ENCODE measurements around the gene COG8. TPM values are rescaled to one million over a fixed set of nuclear protein-coding genes. Genes with fewer than 3 reads are reported as not detected.

Gene COG8
- total RNA-seq, 4 donors from 2014 or later, result 62.2 to 77.5 (median 70.0) TPM

DNA sequence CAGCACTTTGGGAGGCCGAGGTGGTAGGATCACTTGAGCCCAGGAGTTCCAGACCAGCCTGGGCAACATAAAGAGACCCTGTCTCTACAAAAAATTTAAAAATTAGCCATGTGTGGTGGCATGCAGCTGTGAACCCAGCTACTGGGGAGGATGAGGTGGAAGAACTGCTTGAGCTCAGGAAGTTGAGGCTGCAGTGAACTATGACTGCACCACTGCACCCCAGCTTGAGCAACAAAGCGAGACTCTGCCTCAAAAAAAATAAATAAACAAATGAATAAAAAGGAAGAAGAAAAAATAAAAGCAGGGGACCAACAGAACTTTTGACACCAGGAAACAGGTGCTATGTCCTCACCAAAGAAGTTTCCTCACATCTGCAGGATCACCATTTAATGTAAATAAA is 32.2 kb upstream of the COG8 start:
- Histone ChIP-seq H3K27ac (no peak overlapping the region), H3K36me3 (peaks cover 0 to 68% (median 13%) of the 10 kb centered on the region in 3 donors), H3K4me3 (no peak overlapping the region), H3K4me1 (peaks cover 0 to 4% (median 0%) of the 10 kb centered on the region in 4 donors), H3K27me3 (no peaks in the 10 kb centered on the region), H3K9me3 (no peaks in the 10 kb centered on the region)
- DNase-seq (ENCODE audit: low spot score in 2 of 2), result no peak
- TF ChIP-seq POLR2A (IDR thresholded peaks at IDR 0.05) (no peak), EP300 (IDR thresholded peaks at IDR 0.05) (no peak)
- TF ChIP-seq, protein P1, sequence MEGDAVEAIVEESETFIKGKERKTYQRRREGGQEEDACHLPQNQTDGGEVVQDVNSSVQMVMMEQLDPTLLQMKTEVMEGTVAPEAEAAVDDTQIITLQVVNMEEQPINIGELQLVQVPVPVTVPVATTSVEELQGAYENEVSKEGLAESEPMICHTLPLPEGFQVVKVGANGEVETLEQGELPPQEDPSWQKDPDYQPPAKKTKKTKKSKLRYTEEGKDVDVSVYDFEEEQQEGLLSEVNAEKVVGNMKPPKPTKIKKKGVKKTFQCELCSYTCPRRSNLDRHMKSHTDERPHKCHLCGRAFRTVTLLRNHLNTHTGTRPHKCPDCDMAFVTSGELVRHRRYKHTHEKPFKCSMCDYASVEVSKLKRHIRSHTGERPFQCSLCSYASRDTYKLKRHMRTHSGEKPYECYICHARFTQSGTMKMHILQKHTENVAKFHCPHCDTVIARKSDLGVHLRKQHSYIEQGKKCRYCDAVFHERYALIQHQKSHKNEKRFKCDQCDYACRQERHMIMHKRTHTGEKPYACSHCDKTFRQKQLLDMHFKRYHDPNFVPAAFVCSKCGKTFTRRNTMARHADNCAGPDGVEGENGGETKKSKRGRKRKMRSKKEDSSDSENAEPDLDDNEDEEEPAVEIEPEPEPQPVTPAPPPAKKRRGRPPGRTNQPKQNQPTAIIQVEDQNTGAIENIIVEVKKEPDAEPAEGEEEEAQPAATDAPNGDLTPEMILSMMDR (IDR thresholded peaks at IDR 0.05), result no peak
- WGBS, 2 donors, result 96% methylated on average over 2 of the region's 2 CpGs

DNA sequence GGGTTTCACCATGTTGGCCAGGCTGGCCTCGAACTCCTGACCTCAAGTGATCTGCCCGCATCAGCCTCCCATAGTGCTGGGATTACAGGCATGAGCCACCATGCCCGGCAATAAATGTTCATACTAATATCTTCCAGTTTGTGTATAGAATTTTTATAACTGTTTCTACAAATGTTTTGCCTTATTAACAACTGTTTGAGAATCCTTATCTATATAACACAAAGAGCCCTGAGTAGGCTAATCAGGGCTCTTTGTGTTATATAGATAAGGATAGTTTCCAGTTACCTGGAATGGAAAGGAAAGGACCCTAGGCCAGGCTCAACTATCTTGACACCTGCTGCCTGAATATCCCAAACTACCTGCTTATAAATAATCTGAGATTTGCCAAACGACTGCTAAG is 29.5 kb upstream of the COG8 start:
- no peak overlapping the region for H3K4me3 ChIP-seq
- WGBS, 2 donors, result 97 to 100% methylated on average over 4 of the region's 4 CpGs
- no peaks in the 10 kb centered on the region for H3K9me3 ChIP-seq
- no peak overlapping the region for H3K27ac ChIP-seq
- no peak for TF ChIP-seq POLR2A (IDR thresholded peaks at IDR 0.05)
- no peak for TF ChIP-seq EP300 (IDR thresholded peaks at IDR 0.05)
- TF ChIP-seq, protein P1 (IDR thresholded peaks at IDR 0.05), result no peak
- H3K4me1 ChIP-seq, result peaks cover 0 to 4% (median 0%) of the 10 kb centered on the region in 4 donors
- DNase-seq (ENCODE audit: low spot score in 2 of 2), result no peak
- peaks cover 0 to 95% (median 18%) of the 10 kb centered on the region in 3 donors for H3K36me3 ChIP-seq
- no peaks in the 10 kb centered on the region for H3K27me3 ChIP-seq

DNA sequence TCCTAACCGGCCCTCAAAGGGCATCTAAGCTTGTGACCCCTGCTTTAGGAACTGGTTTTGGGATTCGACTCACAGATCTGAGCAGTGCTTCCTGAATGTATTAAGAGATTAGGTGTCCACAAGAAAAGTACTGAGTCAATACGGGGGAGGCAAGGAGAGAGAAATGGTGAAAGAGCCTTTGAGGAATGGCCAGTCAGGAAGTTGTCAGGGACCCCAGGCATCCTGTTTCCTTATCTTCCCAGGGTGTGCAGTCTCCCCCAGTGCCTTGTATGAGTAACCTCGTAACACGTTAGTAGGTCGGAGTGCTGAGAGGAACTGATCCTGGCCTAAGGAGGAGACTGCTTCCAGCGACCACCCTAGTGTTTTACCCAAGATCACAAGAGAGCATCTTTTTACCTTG is 28.6 kb upstream of the COG8 start:
- Histone ChIP-seq H3K9me3 (no peaks in the 10 kb centered on the region), H3K27me3 (no peaks in the 10 kb centered on the region), H3K27ac (no peak overlapping the region), H3K36me3 (peaks cover 0 to 97% (median 18%) of the 10 kb centered on the region in 3 donors), H3K4me3 (no peak overlapping the region), H3K4me1 (no peaks in the 10 kb centered on the region)
- 77 to 88% methylated on average over 7 of the region's 7 CpGs for WGBS, 2 donors
- TF ChIP-seq POLR2A (IDR thresholded peaks at IDR 0.05), result no peak
- TF ChIP-seq EP300 (IDR thresholded peaks at IDR 0.05), result no peak
- TF ChIP-seq, protein P1 (IDR thresholded peaks at IDR 0.05), result no peak
- DNase-seq (ENCODE audit: low spot score in 2 of 2), result no peak

DNA sequence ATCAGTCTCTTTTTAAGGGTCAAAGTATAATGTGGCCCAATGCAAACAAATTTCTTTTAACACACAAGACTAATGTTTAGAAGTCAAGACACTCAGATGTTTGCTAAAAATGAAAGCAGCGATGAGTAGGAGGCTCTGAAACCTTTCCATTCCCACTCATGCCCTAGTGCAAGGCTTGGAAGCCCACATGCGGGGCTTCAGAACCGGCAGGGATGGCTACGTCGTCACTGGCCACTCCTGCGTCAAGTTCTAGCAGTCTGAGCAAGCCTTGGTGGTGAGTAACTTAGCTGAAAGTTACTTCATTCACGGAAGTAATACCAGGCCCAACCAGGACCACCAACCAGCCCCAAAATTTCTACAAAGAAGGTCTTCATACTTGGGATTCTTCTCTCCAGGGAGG is 27.1 kb upstream of the COG8 start:
- H3K4me3 ChIP-seq, result no peak overlapping the region
- TF ChIP-seq EP300 (IDR thresholded peaks at IDR 0.05) (no peak), POLR2A (IDR thresholded peaks at IDR 0.05) (no peak)
- TF ChIP-seq, protein P1 (IDR thresholded peaks at IDR 0.05), result no peak
- H3K27ac ChIP-seq, result no peak overlapping the region
- H3K27me3 ChIP-seq, result no peaks in the 10 kb centered on the region
- no peak for DNase-seq (ENCODE audit: low spot score in 2 of 2)
- WGBS, 2 donors, result 82 to 84% methylated on average over 7 of the region's 7 CpGs
- H3K4me1 ChIP-seq, result no peaks in the 10 kb centered on the region
- no peaks in the 10 kb centered on the region for H3K9me3 ChIP-seq
- H3K36me3 ChIP-seq, result peaks cover 0 to 94% (median 18%) of the 10 kb centered on the region in 3 donors

DNA sequence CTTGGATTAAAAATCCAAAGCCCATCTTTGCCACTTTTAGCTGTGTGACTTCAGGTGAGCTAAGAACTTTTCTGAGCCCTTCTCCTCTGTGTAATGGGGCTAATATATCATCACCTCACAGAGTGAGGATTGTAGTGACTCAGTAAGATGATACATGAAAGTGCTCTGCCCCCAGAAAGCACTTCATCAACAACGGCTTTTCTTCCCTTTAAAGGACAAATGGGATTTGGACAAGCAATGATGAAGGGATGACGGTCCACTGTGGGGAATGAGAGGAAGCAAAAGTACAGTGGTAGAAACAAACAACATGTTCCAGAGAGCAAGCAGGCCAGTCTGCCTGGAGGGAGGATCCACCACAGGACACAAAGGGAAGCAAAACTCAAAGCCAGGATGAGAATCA is 26.5 kb upstream of the COG8 start:
- Histone ChIP-seq H3K4me1 (no peaks in the 10 kb centered on the region), H3K27ac (no peak overlapping the region), H3K36me3 (peaks cover 0 to 94% (median 18%) of the 10 kb centered on the region in 3 donors), H3K4me3 (no peak overlapping the region), H3K27me3 (no peaks in the 10 kb centered on the region), H3K9me3 (no peaks in the 10 kb centered on the region)
- no peak for DNase-seq (ENCODE audit: low spot score in 2 of 2)
- 77 to 91% methylated on average over 2 of the region's 2 CpGs for WGBS, 2 donors
- TF ChIP-seq POLR2A (IDR thresholded peaks at IDR 0.05) (no peak), EP300 (IDR thresholded peaks at IDR 0.05) (no peak)
- TF ChIP-seq, protein P1 (IDR thresholded peaks at IDR 0.05), result no peak
